HCEC 1CT (cell line): ENCODE data around the gene IFITM1.
A peak's percentile ranks its signal among the peaks of the same experiment; 100 is the strongest.
"Not testable (repeated sequence)": the region's sequence is repeated elsewhere in the genome, so short reads cannot be mapped to it uniquely, and the experiment has no call there.

Source experiments
- DNase-seq: peaks from one replicate; pipeline ENCODE4 v3.0.0-alpha.2; 2017

IFITM1 gene

DNA sequence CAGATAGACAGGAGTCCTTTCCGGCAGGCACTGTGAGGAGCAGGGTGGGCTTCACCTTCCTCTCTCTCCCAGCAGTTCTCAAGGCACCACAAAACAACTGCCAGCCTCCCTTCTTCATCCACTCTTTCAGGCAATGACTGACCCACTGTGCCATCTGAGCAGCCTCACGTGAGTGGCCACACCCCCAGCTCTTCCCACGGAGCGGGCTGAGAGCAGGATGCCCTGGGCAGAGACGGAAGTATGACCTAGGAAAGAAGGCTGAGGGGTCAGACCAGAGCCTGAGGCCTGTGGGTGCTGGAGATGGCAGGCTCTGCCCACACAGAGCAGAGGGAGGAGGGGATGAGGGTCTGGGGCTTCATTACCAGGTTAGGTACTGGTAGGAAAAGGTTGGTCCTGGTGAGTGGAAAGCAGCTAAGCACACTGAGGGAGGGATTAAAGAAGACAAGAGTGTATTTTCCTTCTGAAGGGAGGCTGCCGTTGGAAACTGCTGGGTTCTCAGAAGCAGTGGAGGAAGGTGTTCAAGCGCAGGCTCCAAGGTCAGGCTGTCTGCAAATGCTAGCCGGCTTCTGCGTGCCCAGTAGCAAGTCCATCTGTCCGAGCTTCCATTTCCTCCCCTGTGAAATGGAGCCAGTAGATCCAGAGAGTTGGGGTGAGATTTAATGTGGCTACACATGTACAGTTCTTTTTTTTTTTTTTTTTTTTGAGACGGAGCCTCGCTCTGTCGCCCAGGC lies 31.0 kb upstream of the IFITM1 start:
- no peak for DNase-seq

DNA sequence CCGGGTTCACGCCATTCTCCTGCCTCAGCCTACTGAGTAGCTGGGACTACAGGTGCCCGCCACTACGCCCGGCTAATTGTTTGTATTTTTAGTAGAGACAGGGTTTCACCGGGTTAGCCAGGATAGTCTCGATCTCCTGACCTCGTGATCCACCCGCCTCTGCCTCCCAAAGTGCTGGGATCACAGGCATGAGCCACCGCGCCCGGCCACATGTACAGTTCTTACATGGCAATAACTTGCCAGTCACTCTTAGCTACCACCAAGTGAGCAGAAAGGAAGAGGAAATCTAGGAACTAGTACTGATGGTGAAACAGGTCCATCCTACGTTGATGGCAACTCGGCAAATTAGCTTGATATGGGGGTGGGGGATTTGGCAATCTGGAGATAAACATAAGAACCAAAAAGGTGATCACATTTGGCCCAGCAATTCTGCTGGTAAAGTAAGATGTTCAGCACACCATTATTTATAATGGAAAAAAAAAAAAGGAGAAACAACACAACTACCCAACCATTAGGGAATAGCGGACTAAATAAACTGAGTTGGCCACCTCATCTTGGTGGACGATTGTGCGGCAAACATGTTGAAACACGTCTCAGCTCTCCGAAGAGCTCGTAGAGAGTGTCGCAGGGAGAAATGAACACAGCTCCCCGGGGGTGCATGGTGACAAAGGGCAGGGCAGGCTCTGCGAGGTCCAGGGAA lies 30.3 kb upstream of the IFITM1 start:
- DNase-seq = no peak

DNA sequence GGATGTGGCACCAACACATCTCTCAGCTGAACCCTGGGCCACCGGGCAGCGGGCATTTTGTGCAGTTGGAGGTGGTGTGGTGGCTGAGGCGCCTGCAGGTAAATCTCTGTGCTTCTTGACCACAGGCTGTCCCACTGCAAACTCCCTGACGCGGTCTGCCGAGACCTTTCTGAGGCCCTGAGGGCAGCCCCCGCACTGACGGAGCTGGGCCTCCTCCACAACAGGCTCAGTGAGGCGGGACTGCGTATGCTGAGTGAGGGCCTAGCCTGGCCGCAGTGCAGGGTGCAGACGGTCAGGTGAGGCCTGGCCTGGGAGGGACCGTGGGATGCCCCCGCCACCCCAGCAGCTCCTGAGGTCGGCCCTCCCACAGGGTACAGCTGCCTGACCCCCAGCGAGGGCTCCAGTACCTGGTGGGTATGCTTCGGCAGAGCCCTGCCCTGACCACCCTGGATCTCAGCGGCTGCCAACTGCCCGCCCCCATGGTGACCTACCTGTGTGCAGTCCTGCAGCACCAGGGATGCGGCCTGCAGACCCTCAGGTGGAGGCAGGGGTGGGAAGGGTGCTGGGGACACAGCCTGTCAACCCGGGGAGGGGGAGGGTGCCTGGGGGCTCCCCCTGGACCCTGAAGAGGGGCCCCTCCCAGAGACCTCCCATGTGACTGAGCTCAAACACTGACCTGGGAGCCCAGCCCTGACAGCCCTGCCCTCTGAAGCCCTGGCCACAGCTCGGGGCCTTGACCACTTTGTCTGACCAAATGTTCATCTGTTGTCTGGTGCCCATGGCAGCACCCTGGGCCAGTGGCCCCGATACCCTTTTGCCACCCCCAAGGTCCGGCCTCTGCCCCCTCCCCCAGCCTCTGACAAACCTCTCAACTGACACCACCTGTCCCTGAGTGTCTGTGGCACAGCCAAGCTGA lies 29.5 kb upstream of the IFITM1 start:
- DNase-seq = no peak

DNA sequence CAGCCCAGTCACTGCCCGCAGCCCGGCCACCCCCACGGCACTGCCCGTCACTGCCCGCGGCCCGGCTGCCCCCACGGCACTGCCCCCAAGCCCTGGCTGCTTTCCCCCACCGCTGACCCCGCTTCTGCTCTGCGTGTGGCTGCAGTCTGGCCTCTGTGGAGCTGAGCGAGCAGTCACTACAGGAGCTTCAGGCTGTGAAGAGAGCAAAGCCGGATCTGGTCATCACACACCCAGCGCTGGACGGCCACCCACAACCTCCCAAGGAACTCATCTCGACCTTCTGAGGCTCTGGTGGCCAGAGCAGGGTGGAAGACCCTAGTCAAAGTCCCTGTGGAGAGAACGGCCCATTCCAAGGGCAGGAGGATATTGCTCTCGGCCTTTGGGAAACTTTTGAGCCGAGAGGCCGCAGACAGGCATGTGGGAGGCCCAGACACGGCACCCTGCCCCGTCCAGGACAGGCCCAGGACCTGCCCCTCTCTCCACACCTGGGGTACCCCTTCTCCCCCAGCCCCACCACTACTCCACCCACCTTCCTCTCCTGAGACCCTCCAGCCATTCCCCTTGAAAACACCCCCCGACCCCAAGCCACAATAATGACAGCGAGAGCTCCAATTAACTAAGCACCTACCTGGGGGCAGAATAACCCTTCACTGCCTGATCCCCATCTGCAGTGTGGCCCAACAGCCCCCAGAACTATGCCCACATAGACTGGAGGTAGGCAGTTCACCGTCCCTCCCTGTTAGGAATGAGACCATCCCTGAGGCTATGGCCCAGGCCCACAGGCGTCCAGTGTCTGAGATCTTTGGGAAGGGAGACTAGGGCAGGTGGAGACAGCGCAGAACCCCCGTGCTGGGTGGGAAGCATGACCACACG lies 28.6 kb upstream of the IFITM1 start:
- DNase-seq = no peak

DNA sequence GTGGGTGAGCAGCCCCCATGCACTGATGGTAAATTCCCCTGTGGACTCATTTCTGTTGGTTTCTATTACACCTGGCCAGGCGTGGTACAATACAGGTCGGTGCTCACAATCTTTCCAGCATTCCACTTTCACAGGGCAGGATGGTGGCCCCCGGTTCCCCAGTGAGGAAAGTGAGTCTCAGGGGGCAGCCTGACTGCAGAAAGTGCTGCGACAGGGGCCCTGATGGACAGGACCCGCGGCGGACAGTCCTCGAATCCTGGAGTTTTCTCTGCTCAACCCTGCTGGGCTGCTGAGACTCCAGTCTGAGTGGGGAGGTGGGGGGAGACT lies 28.0 kb upstream of the IFITM1 start:
- no peak for DNase-seq

DNA sequence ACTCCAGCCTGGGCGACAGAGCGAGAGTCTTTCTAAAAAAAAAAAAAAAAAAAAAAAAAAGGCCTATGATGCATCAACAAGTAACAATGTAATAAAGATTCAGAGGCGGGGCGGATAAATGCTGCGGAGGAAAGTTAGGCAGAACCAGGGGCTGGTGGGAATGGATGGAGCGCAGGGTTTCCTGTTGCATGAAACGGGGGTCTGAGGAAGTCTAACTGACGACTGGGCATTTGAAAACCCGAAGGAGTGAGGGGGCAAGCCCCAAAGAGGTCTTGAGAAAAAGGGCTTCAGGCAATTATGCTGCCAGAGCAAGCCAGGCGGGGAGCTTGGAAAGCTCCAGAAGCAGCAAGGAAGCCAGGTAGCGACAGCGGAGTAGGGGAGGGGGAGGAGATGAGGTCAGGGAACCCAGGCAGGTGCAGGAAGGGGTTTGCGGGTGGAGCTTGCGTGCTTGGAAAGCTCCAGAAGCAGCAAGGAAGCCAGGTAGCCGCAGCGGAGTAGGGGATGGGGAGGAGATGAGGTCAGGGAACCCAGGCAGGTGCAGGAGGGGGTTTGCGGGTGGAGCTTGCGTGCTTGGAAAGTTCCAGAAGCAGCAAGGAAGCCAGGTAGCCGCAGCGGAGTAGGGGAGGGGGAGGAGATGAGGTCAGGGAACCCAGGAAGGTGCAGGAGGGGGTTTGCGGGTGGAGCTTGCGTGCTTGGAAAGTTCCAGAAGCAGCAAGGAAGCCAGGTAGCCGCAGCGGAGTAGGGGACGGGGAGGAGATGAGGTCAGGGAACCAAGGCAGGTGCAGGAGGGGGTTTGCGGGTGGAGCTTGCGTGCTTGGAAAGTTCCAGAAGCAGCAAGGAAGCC lies 26.6 kb upstream of the IFITM1 start:
- DNase-seq = not testable (repeated sequence)

DNA sequence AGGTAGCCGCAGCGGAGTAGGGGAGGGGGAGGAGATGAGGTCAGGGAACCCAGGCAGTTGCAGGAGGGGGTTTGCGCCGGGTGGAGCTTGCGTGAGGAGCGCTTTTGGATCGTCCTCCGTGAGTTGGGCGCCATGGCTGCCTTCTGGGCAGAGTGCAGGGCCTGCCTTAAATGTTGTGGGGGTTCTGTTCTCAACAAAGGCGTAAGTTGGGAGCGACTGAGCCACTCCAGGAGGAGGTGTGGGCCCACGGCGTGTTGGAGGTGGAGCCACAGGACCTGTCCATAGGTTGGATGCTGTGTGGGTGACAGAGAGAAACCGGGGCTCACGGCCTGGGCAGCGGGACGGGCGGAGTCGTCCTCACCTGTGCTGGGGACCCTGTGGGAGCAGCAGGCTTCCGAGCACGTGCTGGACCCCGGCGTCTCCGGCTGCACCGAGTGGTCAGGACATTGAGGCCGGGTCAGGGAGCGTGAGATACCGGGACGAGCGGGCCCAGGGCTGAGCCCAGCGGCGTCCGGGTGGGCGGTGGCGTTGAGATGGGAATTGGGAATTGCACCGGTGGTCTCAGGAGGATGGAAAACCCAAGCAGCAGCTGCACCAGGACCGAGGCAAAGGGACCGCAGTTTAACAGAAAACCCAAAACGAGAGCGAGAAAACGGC lies 25.9 kb upstream of the IFITM1 start:
- no peak for DNase-seq

DNA sequence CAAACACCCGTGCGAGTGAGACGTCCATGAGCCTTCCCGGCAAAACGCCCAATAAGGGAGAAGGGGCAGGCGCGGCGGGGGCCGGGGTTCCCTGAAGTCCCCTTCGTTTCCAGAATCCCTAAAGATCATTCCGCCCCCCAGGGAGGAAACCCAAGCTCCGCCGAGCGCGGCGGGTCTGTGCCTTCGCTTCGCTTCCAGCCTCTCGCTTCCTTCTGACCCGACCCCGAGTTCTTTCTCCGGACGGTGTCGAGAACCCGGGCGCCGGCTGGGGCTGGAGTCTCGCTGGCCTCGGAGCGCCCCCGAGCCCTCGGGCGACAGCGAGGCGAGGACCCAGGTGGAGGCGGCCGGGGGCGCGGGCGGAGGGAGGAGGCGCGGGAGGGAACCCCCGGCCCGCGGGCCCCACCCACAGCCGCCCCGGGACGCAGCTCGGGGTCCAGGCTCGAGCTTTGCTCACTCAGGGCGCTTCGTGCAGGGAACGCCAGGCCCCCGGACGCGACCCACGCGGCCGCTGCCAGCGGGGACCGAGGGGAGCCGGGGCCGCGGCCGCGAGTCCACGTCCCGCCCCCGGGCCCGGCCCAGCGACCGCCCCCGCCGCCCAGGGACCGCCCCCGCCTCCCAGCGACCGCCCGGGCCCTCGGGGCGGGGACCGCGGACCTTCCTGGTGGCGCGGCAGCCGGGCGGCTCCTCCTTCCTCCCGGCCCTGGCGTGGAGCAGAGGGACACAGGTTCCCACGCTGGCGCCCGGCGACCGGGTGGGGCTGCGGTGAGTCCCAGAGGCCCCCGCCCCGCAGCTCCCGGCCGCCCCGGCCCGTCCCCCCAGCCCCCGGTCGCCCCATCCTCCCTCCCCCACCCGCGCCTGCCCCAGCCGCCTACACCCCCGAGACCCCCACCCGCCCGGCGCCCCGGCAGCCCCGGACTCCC lies 25.1 kb upstream of the IFITM1 start, which contains the start of gene PGGHG:
PGGHG (plus strand) TSS at position 649 of the 920 bp plus-strand sequence. CDS start 691 bp downstream, outside the sequence.
- DNase-seq = peak; percentile 34

DNA sequence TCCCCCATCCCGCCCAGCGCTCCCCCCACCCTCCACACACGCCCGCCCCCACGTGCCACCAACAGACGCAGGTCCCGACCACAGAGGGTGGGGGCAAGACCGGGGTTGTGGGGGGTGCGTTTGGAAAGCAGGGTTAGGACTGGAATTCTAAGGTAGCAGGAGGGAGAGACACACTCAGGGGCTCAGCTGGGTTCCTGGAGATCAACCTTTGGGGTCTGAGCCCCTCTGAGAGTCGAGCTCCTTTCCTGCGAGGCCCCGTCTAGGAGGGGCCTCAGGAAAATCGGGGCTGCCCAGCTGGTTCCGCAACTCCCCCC lies 24.5 kb upstream of the IFITM1 start:
- no peak for DNase-seq

DNA sequence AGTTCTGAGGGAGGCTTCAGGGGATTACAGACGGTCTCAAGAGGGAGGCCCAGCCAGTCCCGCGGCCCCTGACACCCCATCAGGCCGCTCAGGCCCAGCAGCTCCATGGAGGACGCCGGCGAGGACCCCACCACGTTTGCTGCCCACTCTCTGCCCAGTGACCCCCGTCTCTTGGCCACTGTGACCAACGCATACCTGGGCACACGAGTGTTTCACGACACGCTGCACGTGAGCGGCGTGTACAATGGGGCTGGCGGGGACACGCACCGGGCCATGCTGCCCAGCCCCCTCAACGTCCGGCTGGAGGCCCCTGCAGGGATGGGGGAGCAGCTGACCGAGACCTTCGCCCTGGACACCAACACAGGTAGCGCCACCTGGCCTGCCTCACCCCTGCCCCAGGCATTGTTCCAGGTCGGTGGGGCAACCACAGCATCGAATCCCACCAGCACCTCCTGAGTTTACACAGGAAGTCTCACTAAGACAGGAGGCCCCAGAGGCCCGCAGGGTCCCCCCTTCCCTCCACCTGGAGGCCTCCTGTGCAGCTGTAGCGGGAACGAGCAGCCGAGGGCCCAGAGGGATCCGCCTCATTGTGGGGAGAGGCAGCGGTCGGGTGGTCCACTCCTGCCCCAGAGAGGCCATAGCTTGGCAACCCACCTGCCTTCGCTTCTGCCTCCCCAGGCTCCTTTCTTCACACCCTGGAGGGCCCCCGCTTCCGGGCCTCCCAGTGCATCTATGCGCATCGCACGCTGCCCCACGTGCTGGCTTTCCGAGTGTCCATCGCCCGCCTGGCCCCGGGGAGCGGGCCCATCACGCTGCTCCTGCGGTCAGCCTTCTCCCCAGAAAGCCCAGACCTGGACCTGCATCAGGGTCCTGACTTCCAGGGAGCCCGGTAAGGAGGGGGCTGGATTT lies 23.9 kb upstream of the IFITM1 start:
- DNase-seq = no peak

DNA sequence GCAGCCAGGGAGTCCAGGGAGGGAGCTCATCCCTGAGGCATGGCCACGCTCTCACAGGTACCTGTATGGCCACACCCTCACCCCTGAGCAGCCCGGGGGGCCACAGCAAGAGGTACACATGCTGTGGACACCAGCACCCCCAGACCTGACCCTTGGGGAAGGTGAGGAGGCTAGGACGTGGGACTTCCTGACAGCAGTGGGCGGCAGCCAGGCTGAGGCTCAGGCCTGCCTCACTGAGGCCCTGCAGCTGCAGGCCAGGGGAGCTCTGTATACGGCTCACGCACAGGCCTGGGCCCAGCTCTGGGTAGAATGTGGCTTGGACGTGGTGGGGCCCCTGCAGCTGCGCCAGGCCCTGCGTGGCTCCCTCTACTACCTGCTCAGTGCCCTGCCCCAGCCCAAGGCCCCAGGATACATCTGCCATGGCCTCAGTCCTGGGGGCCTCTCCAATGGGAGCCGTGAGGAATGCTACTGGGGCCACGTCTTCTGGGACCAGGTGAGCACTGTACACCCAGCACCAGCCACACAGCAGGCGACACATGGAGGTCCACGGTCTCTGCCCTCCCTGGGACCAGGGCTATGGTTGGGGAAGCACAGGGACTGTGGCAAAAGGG lies 23.1 kb upstream of the IFITM1 start:
- no peak for DNase-seq

DNA sequence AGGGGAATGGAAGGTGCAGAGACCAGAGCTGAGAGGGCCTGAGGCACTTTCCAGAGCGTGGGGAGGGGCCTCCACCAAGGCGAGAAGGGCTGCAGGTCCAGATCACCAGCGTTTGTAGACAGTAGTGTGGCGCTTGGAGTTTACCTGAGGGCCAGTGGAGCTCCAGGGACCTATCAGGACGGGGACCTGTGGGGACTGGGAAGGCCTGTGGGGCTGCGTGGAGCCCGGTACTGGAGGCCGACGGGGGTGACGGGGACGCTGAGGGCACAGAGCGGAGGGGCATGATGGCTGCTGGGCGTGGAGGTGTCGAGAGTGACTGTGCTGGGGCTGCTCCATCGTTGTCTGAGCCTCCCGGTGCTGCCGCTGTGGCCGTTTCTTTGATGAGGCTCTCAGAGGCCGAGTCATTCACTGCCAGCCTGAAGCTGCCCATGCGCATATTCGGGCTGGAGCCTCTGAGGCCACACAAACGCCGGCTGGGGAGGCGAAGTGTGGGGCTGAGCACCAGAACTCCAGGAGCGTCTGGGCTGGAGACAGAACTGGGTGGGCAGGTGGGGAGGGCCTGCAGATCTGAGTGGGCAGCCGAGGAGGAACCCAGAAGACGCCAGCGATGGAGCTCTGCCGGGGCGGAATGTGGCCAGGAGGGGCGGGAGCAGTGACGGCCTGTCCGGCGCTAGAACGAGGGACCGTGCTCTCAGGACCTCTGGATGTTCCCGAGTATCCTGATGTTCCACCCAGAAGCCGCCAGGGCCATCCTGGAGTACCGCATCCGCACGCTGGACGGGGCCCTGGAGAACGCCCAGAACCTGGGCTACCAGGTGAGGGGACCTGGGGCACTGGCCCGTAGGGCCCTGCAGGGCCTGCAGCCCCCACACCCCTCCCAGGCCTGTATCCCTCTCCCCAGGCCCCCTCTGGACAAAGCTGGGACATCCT lies 22.3 kb upstream of the IFITM1 start:
- DNase-seq = no peak

DNA sequence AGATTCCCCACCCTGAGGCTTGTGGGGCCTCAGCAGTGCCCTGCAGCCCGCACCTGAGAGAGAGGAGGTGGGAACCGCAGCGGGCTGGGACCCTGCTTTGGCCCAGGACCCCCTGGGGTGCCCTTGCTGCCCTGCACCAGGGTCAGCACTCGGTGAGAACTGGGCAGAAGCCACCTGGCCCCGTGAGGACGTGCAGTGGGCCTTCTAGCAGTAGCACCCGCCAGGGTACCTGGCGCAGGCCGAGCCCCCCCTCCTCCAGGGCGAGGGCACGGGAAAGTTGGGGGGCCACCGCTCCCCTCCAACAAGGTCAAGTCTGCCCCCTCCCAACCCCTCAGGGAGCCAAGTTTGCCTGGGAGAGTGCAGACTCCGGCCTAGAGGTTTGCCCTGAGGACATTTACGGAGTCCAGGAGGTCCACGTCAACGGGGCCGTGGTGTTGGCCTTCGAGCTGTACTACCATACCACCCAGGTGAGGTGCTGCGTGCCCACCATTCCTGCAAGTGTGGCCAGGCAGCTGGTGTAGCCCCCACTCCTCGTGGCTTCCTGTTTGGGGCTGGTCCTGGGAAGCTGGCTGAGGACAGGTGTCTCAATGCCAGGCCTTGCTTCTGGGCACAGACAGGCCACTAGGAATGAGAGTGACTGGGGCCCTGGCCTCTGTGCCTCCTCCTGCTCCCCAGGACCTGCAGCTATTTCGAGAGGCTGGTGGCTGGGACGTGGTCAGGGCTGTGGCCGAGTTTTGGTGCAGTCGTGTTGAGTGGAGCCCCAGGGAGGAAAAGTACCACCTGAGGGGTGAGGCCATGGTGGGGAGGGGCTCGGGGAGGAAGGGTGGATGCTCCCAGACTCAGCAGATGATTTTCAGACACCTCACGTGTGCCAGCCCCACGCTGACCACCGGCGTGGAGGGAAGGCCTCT lies 21.4 kb upstream of the IFITM1 start:
- DNase-seq = no peak

DNA sequence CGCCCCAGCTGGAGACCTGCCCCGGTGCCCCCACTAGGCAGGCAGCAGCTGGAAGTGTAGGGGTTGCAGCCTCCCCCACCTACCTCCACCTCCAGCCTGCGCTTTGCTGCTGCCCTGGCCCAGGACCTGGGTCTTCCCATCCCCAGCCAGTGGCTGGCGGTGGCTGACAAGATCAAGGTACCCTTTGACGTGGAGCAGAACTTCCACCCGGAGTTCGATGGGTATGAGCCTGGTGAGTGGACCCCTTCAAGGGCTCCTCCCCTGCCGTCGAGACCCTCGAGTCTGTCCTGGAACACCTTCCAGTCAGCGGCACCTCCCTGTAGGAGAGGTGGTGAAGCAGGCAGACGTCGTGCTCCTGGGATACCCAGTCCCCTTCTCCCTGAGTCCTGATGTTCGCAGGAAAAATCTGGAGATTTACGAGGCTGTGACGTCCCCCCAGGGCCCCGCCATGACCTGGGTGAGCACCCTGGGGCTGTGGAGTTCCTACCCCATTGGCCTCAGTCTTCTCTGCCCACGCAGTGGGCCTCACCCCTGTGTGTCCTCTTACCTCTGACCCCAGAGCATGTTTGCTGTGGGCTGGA lies 20.5 kb upstream of the IFITM1 start:
- no peak for DNase-seq

DNA sequence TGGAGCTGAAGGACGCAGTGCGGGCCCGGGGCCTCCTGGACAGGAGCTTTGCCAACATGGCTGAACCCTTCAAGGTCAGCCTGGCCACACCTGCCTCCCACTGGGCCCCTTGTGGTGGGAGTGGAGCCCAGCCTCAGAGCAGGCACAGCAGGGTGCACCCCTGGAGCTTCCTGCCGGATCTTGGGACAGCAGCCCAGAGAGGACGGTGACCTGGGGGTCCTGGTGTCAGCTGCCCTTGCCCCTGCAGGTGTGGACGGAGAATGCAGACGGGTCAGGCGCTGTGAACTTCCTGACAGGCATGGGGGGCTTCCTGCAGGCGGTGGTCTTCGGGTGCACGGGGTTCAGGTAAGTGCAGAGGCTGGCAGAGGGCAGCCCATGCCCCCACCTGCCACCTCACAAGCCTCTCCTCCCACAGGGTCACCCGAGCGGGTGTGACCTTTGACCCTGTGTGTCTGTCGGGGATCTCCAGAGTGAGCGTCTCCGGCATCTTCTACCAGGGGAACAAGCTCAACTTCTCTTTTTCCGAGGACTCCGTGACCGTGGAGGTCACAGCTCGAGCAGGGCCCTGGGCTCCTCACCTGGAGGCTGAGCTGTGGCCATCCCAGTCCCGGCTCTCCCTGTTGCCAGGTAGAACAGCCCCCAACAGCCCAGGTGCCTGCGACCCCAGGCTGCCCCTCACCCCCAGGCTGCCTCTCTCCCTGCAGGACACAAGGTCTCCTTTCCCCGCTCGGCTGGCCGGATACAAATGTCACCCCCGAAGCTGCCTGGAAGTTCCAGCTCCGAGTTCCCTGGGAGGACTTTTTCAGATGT lies 19.8 kb upstream of the IFITM1 start:
- no peak for DNase-seq
